ENCODE data around the gene HES6. TPM values are rescaled to one million over a fixed set of nuclear protein-coding genes. Genes with fewer than 3 reads are reported as not detected.

The HES6 gene
- total RNA-seq, 2 experiments from 2014 or later = 3.1 to 4.0 TPM

DNA sequence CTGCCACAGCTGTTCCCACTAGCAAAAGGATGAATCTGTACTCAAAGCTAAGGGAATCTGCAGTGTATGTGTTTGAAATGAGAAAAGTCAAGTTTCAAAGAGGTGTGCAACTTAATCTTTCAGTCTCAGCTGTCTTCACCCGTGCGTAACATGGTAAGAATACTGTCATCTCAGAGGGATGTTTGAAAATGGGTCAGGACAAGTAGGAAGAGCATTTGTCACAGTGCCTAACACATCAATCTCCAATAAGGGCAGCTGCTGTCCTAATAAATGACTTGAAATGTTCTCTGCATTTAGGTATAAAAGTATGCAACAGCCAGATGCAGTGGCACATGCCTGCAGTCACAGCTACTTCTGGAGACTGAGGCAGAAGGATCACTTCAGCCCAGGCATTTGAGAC is 49.4 kb downstream of the HES6 start:
- Mint-ChIP-seq H3K36me3 (ENCODE audit: low read depth) (peaks cover 41% of the 10 kb centered on the region), H3K9me3 (no peaks in the 10 kb centered on the region), H3K4me1 (ENCODE audit: low read depth) (peaks cover under 1% of the 10 kb centered on the region), H3K27me3 (ENCODE audit: low read depth) (no peaks in the 10 kb centered on the region), H3K27ac (no peak overlapping the region), H3K4me3 (no peak overlapping the region)
- intact Hi-C loops (cut with micrococcal nuclease) = no loop called here
- CTCF ChIA-PET = interaction anchor here (0.6 kb wide), 1 partner anchor 343 kb away, joined by 3 read pairs; no protein-coding TSS in a partner anchor
- DNase-seq = no peak

Other genes with a start within 250 kb of the HES6 start
- 10 to 100 TPM; 46.4 to 46.7 TPM for gene SCLY, start 179.0 kb downstream of the HES6 start, total RNA-seq
- gene ESPNL, start 139.7 kb downstream of the HES6 start, total RNA-seq = under 1 TPM; 0.05 to 0.15 TPM
- gene KLHL30, start 101.4 kb downstream of the HES6 start, total RNA-seq = not detected
- under 1 TPM in 1 of 2 experiments, not detected in 1; 0.40 TPM for gene ERFE, start 81.1 kb downstream of the HES6 start, total RNA-seq
- gene ILKAP, start 36.3 kb downstream of the HES6 start, total RNA-seq = 10 to 100 TPM; 46.6 to 46.7 TPM
- 1 to 10 TPM; 7.1 to 7.8 TPM for gene PER2, start 48.6 kb upstream of the HES6 start, total RNA-seq
- gene TRAF3IP1, start 80.5 kb upstream of the HES6 start, total RNA-seq = 1 to 10 TPM; 3.6 to 6.1 TPM
- 10 to 100 TPM; 29.9 to 33.7 TPM for gene ASB1, start 186.9 kb upstream of the HES6 start, total RNA-seq

Measured in activated naive CD4-positive, alpha-beta T cell treated with anti-CD3 and anti-CD28 coated beads for 36 hours (primary cell).